Forelimb muscle (tissue), 1 donor: ENCODE data around the gene FNBP1L. TPM values are rescaled to one million over a fixed set of nuclear protein-coding genes. Genes with fewer than 3 reads are reported as not detected.
"Not testable (repeated sequence)": the region's sequence is repeated elsewhere in the genome, so short reads cannot be mapped to it uniquely, and the experiment has no call there.

Source experiments
- DNase-seq: peaks from one replicate; pipeline ENCODE4 v3.0.0-alpha.2; 2013; ENCODE audit warnings: low read depth
- polyA plus RNA-seq: library from polyadenylated mRNA; unstranded; fragments of 120-200 nt; gene quantifications from one replicate; pipeline ENCODE4 v1.2.1, GENCODE V29; 2013; ENCODE audit not compliant: insufficient read length

The FNBP1L gene
- polyA plus RNA-seq, 1 donor = 45.1 TPM

- no peak for DNase-seq
These were observed 85.0 kb downstream of the FNBP1L start for GRCh38 chr1:93532780-93533378.

DNA sequence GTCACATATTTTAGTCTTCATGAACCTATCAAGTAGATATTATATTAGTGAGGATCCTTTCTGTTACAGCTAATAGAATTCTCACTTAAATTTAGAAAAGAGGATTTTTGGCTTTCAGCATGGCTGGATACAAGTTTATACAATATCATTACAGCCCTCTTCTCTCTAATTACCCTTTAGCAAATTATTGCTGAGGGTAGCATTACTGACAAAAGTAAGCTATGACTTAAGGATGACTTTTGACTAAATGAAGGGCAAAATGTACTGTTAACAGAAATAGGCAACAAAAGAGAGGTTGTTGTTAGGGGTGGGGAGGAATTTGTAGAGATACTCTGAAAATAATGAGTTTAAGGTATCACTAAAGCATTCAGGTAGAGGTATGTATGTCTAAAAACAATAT lies 85.8 kb downstream of the FNBP1L start:
- no peak for DNase-seq

DNA sequence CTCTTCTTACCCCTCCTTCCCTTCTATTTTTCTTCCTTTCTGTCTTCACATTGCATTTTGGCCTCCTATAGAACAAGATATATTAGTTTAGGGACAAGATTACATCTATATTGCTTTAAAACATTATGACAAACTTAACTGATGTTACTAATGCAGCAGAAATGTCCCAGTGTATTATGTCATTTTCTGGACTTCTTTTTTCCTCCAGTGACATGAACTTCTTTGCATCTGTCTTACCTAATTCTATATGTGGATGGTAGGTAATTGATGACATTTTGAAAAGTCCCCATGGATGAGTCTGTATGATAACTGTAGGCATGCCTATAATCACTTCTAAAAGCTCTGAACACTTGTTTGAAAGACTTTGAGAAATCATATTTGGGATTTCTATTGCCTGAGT lies 89.5 kb downstream of the FNBP1L start:
- no peak for DNase-seq

- no peak for DNase-seq
These were observed 90.0 kb downstream of the FNBP1L start for GRCh38 chr1:93537924-93538323.

DNA sequence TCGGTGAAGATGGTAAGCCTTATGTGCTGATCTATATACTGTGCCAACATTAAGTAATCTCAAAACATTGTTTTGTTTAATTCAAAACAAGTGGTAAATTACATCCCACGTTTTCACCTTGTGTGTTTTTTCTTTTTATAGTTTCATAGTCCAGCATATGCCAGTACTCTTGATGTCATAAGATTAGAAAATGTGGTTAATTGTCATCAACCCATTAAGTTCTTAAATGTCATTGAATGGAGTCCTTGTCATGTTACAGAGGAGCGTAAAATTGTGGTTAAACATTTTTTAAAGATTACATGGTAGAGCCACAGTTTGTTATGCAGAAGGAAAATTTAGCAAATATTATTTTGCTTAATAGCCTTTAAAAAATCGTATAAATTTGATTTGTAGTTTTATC lies 93.1 kb downstream of the FNBP1L start:
- no peak for DNase-seq

DNA sequence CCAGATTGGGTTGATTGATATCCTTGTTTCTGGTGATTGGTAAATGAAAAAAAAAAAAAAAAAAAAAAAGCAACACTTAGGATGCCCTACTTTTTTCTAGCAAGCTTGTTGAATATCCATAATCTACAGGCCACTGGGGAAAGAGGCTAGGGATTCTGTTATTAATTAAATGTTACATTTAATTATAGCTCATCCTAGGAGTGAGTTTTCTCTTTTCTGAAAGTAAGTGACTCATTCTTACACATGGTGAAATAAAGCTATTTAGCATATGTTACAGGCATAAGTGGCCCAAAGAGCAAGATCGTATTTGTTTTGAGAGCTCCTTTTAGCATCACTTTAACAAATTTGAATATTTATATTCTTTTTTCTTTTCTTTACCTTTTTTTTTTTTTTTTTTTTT lies 94.5 kb downstream of the FNBP1L start:
- no peak for DNase-seq

- DNase-seq = no peak
These were observed 98.4 kb downstream of the FNBP1L start for GRCh38 chr1:93546162-93546863.

DNA sequence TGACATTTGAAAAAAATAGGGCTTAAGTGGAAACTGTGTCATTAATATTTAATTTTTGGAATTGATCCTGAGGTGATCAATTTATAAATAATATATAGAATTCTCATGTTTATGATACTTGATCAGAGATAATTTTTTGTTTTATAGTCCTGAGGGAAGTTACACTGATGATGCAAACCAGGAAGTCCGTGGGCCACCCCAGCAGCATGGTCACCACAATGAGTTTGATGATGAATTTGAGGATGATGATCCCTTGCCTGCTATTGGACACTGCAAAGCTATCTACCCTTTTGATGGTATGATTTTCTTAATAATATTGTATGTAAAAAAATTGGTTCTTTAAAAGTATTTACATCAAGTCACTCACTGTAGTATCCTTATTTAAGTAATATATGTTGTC lies 101.2 kb downstream of the FNBP1L start:
- no peak for DNase-seq

DNA sequence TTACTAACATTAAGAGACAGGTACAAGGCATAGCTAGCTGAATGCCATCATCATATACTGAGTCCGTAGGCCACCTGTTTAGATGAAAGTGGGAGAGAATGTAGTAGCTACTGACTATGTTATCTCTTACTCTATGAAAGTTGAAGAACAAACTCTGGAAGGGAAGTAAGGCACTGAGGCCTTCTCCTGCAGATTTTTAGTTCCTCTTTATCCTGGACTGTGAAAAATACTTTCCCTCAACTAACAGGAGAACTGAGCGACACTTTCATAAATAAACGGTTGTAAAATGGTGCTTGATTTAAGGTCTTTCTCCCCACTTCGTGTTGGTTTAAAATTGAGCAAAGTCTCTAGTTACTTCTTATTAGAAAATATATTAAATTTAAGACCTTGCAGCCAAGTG lies 101.9 kb downstream of the FNBP1L start:
- no peak for DNase-seq

DNA sequence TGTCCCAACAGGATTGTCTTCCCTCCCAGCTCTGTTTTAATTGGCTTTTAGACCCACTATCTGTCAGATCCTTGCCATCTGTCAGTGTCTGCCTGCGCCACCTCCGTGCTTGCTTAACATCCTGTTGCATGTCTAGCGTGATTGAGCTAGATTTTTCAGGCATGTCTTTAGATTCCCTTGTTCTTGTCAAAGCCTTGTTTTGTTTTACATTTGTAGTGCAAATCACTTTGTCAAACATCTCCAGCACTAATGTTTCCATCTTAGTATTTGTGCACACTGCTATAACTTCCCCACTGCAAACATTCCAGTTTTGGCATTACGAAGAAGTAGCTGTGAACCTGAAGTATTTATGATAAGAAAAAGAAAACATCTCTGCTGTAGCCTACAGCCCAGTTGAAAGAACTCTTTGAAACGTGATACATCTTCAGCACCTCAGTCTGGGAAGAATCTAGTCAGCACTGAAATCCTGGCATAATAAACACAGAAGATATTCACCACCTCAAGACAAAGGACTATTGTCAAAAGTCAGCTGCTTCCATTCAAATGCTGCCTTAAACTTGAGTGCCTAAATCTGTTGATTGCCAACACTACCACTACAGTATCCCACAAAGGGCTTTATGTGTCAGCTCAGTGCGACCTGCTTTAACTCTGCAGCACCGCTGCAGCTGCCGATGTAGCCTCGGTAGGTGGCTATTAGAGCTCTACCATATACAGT lies 105.0 kb downstream of the FNBP1L start:
- DNase-seq = no peak

DNA sequence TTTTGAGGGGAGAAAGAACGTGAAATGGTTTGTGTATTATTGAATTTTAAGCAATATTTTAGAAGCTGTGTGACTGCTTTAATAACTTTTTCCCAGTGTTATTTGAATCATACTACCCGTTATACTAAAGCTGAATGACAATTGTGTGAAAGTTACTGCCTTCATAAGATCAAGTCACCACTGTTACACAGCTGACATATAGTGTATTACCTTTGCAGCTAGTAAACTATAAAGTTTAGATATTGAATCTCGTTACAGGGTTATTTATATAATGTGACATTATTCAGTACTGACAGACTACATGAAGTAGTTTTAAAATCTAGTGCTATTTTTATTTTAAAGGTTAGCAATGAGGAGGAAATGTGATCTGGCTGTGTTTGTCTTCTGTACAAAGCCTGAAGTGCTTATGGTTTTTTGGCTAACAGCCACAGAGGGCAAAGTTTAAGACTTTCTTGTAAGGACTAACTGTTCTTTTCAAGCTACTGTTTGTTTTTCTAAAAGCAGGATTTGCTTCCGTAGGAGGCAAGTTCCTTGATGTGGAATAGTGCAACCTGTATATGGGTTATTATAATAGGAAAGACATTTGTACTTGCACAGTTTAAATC lies 106.1 kb downstream of the FNBP1L start:
- not testable (repeated sequence) for DNase-seq

GRCh38 chr1:93554883-93555872 lies 107.3 kb downstream of the FNBP1L start:
- no peak for DNase-seq

DNA sequence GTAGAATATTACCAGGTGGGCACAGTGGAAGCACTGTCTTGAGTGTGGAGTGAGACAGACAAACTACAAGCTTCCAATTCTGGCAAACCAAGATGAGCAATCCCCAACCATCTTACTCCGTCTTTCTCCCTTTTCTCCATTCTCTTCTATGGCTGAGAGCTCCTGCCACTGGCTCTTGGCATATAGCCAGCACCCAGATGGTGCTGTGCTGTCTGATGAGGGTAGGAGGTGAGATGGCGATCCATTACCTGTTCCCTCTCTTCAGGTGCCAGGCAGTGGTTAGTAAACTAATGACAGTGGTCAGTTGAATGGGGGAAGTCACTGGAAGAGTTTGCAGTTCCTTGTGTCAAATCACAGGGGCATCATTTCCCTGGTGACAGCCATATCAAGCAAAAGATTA lies 108.4 kb downstream of the FNBP1L start:
- DNase-seq = no peak

DNA sequence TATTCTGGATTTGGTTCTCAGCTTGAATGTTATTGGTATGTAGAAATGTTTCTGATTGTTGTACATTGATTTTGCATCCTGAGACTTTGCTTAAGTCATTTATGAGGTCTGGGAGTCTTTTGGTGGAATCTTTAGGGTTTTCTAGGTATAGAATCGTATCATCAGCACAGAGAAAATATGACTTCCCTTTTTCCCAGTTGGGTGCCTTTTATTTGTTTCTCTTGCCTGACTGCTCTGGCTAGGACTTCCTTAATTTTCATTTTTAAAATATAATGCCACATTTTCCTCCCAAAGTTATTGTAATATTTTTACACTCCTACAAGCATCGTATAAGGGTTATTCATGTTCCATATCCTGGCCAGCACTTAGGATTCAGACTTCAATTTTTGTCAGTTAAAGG lies 111.1 kb downstream of the FNBP1L start:
- no peak for DNase-seq

DNA sequence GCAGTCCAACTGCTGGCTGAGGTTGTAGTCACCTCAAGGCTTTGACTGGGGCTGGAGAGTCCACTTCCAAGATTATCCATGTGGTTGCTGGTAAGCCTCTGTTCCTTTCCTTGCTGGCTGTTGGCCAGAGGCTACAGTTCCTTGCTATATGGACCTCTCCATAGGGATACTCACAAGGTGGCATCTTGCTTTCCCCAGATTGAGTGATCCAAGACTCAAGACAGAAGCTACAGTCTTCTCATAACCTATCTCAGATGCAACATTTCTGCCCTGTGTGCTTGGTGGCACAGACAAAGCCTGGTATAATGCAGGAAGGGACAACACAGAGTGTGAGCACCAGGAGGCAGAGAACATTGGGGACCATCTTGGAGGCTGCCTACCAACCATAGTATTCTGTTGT lies 111.8 kb downstream of the FNBP1L start:
- no peak for DNase-seq

- no peak for DNase-seq
These were observed 117.7 kb downstream of the FNBP1L start for GRCh38 chr1:93565496-93566206.

- no peak for DNase-seq
These were observed 118.3 kb downstream of the FNBP1L start for GRCh38 chr1:93566227-93566626.

DNA sequence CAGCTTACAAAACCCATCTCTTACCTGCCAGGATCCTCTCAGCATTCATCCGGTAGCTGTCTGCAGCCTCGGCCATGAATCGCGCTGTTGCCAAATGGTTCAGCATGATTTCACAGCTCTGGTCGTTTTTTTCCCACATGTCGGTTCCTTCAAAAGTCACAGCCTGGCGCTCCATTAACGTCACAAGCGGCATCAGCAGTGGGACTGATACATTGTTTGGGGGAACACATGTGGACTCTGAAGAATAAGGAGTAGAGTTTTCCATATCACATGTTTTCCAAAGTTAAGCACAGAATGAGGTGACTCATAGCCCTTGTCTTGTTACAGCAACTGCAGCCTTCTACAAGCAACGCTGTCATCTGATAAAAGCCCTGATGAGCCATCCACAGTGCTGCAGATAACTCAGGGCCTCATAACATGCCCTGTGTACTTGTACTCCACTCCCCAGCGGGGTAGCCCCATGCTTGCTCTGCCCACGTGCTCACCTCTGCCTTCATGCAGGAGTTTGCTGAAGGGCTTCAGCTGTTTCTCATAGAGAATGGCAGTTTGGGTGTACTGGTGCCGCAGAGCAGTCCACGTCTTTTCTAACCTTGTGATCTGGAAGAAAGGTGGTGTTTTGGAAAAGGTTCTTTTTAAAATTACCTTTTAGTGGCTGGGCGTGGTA lies 119.5 kb downstream of the FNBP1L start:
- no peak for DNase-seq

- DNase-seq = no peak
These were observed 121.6 kb downstream of the FNBP1L start for GRCh38 chr1:93569489-93569888.

GRCh38 chr1:93571623-93572310 lies 123.8 kb downstream of the FNBP1L start:
- no peak for DNase-seq
